TTC549 (cell line): ENCODE data around the gene CLCF1.
"Not testable (repeated sequence)": the region's sequence is repeated elsewhere in the genome, so short reads cannot be mapped to it uniquely, and the experiment has no call there.

Experiments used
- FAIRE-seq: peaks from 2 replicates; lab custom pipeline; 2012; peaks lifted over from hg19 to GRCh38; lab: Jason Lieb, UNC

Gene CLCF1

GRCh38 chr11:67408437-67409200 is 35.2 kb upstream of the CLCF1 start:
- FAIRE-seq: no peak

GRCh38 chr11:67407688-67408163 is 34.3 kb upstream of the CLCF1 start:
- no peak for FAIRE-seq

DNA sequence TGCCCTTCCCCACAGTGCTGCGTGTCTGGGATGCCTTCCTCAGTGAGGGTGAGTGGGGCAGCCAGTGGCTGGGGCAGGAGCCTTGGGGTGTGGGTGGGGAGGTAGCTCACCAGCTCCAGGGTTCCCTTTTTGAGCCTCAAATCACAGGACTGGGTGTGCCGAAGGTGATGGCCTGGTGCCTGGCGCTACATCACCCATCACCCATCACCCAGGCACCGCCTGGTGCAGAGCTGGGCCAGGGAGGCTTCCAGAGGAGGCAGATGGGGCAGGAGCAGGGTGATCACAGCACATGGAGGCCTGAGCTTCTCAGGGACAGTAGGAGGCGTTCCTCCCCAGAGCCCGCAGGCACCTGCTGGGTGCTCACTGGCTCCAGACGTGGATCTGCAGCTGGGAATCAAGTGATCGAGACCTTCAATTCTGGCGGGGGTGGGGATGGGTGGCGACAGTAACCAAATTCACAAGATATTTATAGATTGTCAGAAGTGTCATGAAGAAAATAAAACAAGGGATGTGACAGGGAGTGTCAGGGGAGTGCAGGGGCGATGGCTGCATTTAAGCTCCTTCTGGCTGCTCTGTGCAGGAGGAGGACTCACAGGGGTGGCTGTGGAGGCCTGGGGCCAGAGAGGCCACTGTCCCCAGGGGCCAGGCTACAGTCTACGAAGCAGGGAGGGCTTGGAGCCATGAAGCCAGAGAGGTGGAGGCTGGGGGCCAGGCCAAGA is 33.7 kb upstream of the CLCF1 start:
- FAIRE-seq: no peak

- FAIRE-seq: no peak
Measured at GRCh38 chr11:67406420-67406968, 33.1 kb upstream of the CLCF1 start.

DNA sequence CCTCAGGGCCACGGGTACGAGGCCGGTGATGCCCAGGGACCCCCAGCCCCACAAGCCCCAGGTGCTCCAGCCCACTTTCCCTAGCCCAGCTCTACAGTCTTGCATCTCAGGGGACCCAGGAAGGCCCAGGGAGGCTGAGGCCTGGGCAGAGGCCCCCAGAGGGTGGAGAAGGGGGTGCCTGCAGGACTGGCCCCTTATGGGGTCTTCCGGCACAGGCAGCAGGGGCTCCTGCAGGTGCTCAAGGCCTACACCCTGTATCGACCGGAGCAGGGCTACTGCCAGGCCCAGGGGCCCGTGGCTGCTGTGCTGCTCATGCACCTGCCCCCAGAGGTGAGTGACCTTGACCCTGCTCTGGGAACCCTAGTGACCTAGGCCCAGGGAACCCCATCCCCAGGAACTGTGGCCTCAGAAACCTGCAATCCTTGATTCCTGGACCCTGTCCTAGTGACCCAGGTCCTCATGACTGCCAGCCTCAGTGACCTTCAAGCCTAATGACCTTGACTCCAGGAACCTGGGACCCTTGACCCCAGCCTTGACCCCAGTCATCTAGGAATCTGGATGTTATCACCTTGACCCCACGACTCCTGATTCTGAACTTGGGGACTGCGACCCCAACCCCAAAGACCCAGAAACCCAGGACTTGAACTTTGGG is 32.4 kb upstream of the CLCF1 start:
- FAIRE-seq: no peak

DNA sequence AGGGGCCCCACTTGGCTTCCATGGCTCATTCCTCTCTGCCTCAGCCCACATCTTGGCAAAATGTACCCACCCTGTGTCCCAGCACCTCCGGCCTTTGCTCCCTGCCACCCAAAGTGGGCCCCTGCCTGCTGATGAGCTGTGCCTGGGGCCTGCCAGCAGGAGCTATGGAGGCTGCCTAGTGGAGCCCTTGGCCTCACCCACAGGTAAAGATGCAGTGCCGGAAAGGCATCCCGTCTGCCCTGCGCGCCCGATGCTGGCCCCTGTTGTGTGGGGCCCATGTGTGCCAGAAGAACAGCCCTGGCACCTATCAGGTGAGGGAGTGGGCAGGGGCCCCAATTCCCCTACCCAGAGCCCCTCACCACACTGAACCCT is 31.8 kb upstream of the CLCF1 start:
- no peak for FAIRE-seq

DNA sequence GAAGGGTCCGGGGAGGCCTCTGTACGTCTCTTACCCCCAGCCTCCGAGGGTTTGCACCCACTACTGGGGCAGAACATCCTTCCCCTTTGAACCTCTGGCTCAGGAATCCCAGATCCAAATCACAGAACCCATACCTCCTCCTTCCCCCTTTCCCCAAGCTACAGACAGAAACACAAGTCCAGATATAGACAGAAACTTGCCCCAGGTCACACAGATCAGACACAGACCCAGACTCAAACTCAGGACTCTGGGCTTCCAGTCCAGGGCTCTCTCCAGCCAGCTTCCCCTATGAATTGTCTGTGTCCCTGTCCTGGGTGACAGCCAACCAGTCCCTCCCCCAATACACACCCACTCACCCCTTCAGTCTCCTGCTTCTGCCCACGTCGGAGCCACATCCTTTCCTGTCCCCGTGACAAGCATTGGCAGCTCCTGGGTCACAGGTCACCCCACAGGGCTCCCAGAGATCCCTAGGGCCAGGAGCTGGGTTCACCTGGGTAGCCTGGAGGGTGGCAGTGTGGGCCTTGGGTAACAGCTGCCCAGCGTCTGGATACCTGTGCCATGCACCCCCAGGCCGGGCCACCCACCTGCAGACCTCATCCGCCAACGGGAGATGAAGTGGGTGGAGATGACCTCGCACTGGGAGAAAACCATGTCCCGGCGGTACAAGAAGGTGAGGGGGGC is 31.3 kb upstream of the CLCF1 start:
- FAIRE-seq: no peak

DNA sequence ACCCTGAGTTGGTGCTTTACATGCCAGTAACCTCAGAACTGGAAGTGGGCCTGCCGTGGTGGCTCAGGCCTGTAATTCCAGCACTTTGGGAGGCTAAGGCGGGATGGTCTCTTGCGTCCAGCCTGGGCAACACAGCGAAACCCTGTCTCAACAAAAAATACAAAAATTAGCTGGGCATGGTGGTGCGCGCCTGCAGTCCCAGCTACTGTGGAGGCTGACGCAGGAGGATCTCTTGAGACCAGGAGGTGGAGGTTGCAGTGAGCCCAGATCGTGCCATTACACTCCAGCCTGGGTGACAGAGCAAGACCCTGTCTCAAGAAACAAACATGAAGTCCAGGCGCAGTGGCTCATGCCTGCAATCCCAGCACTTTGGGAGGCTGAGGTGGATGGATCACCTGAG is 29.7 kb upstream of the CLCF1 start:
- FAIRE-seq: not testable (repeated sequence)

GRCh38 chr11:67402192-67402839 is 28.9 kb upstream of the CLCF1 start:
- not testable (repeated sequence) for FAIRE-seq

GRCh38 chr11:67401495-67402191 is 28.2 kb upstream of the CLCF1 start, which contains the start of gene PPP1CA:
TSS of gene PPP1CA (minus strand) at chr11:67401858. CDS start at chr11:67401782, 76 bp downstream.
- no peak for FAIRE-seq

GRCh38 chr11:67400942-67401494 is 27.6 kb upstream of the CLCF1 start:
- FAIRE-seq: no peak

DNA sequence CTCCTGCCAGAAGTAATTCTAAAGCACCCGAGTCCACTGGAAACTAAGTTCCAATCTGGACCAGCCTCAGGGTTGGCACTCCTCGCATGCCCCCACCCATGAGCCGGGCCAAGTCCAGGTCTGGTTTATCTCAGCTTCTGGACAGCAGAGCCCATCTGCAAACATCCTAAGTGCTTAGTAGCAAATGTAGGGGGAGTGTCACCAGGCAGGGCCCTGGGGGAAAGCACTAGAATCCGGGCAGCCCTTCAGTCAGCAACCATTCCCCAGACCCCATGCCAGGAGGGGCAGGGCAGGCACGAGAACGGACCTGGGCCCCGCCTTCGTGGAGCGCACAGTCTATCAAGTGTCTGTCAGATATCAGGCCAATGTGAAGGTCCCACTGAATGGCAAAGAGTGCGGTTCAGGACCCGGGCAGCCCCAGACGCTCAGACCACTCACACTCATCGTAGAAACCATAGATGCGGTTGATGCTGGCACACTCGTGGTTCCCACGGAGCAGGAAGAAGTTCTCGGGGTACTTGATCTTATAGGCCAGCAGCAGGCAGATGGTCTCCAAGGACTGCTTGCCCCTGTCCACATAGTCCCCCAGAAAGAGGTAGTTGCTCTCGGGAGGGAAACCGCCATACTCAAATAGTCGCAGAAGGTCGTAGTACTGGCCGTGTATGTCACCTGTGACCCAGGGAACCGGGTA is 27.0 kb upstream of the CLCF1 start:
- no peak for FAIRE-seq

GRCh38 chr11:67398661-67399563 is 25.5 kb upstream of the CLCF1 start:
- FAIRE-seq: no peak

DNA sequence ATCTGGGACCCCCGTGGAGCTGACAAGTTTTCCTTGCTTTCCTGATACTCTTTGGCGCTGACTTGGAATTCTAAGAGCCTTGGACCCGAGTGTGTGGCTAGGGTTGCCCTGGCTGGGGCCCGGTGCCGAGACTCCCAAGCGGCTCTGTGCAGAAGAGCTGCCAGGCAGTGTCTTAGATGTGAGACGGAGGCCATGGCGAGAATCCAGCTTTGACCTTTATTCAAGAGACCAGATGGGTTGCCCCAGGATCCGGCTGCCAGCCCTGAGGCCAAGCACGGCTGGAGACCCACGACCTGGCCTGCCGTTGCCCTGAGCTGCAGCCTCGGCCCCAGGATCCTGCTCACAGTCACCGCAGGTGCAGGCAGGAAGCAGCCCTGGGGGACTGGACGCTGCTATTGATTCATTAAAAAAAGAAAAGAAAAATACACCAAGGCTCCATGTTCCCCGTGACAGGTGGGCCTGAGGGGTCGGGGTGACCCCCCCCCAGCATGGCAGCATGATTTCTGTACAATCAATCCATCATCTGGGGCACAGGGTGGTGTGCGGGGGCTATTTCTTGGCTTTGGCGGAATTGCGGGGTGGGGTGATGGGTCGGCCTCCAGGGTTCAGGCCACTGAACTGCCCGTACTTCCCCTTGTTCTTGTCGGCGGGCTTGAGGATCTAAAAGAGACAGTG is 24.7 kb upstream of the CLCF1 start:
- no peak for FAIRE-seq

- FAIRE-seq: no peak
Measured at GRCh38 chr11:67397536-67397935, 24.1 kb upstream of the CLCF1 start.

GRCh38 chr11:67396587-67397389 is 23.4 kb upstream of the CLCF1 start:
- FAIRE-seq: no peak

DNA sequence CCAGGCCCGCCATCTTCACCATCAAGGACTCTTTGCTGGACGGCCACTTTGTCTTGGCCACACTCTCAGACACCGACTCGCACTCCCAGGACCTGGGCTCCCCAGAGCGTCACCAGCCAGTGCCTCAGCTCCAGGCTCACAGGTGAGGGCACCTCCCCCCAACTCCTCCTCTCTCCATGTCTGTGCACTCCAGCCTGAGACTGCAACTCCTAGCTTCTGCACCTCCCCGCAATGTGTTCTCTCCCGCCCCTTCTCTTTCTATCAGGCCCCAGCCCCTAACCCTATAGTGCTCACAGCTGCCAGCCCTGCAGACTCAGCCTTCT is 22.8 kb upstream of the CLCF1 start:
- no peak for FAIRE-seq
